ENCODE data around the gene JAK1.

GRCh38 chr1:64979358-64979757 lies 13.0 kb upstream of the JAK1 start:
- TF ChIP-seq POLR2A (IDR thresholded peaks at IDR 0.05), result no peak
- TF ChIP-seq CTCF (IDR thresholded peaks at IDR 0.05), result no peak
